ENCODE measurements around the gene SLC15A3. TPM values are rescaled to one million over a fixed set of nuclear protein-coding genes. Genes with fewer than 3 reads are reported as not detected.

The SLC15A3 gene
- total RNA-seq, 4 donors from 2014 or later: 24.1 to 61.0 (median 29.9) TPM

DNA sequence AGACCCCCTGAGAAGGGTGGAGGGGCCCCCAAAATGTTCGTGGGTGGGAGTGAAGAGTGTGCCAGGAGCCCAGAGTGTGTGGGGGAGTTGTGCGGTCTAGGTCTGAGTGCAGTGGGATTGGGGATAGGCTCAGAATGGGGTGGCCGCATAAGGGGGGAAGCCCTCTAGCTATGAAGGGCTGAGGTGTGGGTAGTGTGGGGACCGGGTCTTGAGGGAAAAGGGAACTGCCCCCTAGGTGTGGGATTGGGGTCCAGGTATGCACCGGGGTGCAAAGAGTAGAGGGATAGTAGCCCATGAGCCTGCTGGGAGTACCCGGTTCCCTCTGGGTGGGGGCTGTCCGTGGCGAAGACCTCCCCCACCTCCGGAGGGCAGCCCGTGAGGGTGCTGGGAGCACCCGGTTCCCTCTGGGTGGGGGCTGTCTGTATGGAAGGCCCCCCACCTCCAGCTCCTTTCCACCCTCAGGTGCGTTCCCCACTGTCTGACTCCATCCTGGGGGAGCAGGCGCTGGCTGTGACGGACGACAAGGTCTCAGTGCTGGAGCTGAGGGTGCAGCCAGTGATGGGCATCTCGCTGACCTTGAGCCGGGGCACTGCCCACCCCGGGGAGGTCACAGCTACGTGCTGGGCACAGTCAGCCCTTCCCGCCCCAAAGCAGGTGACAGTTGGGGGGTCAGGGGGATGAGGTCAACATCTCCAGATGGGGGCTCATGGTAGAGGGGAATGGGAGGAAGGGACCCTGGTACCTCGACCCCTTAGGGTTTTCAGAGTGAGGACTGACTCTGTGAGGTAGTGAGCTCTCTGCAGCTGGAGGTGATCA is 17.0 kb downstream of the SLC15A3 start:
- Histone ChIP-seq H3K4me3 (no peak overlapping the region), H3K36me3 (peaks cover 0 to 35% (median 27%) of the 10 kb centered on the region in 4 donors), H3K9me3 (no peaks in the 10 kb centered on the region), H3K27ac (replicated peaks in 1 of 4) (no peak overlapping the region), H3K4me1 (peaks cover 7 to 13% (median 10%) of the 10 kb centered on the region in 4 donors), H3K27me3 (peaks cover 0 to 2% (median 0%) of the 10 kb centered on the region in 4 donors)
- no peak for DNase-seq (ENCODE audit: extremely low spot score)
- TF ChIP-seq POLR2AphosphoS5 (IDR thresholded peaks at IDR 0.05) (no peak), POLR2A (IDR thresholded peaks at IDR 0.05; ENCODE audit: low read depth) (no peak), EP300 (IDR thresholded peaks at IDR 0.05) (no peak)
- TF ChIP-seq, protein P1, sequence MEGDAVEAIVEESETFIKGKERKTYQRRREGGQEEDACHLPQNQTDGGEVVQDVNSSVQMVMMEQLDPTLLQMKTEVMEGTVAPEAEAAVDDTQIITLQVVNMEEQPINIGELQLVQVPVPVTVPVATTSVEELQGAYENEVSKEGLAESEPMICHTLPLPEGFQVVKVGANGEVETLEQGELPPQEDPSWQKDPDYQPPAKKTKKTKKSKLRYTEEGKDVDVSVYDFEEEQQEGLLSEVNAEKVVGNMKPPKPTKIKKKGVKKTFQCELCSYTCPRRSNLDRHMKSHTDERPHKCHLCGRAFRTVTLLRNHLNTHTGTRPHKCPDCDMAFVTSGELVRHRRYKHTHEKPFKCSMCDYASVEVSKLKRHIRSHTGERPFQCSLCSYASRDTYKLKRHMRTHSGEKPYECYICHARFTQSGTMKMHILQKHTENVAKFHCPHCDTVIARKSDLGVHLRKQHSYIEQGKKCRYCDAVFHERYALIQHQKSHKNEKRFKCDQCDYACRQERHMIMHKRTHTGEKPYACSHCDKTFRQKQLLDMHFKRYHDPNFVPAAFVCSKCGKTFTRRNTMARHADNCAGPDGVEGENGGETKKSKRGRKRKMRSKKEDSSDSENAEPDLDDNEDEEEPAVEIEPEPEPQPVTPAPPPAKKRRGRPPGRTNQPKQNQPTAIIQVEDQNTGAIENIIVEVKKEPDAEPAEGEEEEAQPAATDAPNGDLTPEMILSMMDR (IDR thresholded peaks at IDR 0.05): no peak
- 90% methylated on average over 15 of the region's 21 CpGs for WGBS
- intact Hi-C loops (cut with DNase I): no loop called here

DNA sequence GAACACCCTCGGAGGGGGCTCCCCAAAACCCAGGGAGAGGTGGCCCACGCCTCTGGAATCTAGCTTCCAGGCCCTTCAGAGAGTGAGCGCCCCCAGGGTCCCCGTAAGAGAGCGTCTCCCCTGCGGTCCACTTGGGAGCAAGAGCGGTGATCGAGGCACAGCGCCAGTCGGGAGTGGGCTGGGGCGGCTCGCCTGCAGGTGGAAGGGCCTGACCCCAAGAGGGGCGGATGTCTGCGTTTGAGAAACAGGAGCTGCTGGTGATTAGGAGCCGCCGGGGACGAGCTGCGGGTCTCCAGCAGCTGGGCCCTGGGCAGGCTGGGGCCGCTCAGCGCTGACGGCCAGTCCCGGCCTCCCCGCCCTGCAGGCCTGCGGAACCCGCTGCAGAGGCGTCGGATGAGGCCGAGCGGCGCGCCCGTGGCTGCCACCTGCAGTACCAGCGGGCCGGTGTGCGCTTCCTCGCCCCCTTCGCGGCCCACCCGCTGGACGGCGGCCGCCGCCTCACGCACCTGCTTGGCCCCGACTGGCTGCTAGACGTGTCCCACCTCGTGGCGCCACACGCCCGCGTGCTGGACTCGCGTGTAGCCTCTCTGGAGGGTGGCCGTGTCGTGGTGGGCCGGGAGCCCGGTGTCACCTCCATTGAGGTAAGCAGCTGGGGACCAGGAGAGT is 17.7 kb downstream of the SLC15A3 start:
- H3K27me3 ChIP-seq: peaks cover 0 to 5% (median 0%) of the 10 kb centered on the region in 4 donors
- no peak for DNase-seq (ENCODE audit: extremely low spot score)
- H3K36me3 ChIP-seq: peaks cover 0 to 28% (median 22%) of the 10 kb centered on the region in 4 donors
- H3K9me3 ChIP-seq: no peaks in the 10 kb centered on the region
- WGBS: 85% methylated on average over 46 of the region's 57 CpGs
- TF ChIP-seq POLR2AphosphoS5 (IDR thresholded peaks at IDR 0.05): no peak
- no peak for TF ChIP-seq POLR2A (IDR thresholded peaks at IDR 0.05; ENCODE audit: low read depth)
- no peak for TF ChIP-seq EP300 (IDR thresholded peaks at IDR 0.05)
- TF ChIP-seq, protein P1 (IDR thresholded peaks at IDR 0.05): no peak
- no peak overlapping the region for H3K4me3 ChIP-seq
- peaks cover 7 to 13% (median 10%) of the 10 kb centered on the region in 4 donors for H3K4me1 ChIP-seq
- intact Hi-C loops (cut with DNase I): no loop called here
- H3K27ac ChIP-seq (replicated peaks in 1 of 4): no peak overlapping the region

DNA sequence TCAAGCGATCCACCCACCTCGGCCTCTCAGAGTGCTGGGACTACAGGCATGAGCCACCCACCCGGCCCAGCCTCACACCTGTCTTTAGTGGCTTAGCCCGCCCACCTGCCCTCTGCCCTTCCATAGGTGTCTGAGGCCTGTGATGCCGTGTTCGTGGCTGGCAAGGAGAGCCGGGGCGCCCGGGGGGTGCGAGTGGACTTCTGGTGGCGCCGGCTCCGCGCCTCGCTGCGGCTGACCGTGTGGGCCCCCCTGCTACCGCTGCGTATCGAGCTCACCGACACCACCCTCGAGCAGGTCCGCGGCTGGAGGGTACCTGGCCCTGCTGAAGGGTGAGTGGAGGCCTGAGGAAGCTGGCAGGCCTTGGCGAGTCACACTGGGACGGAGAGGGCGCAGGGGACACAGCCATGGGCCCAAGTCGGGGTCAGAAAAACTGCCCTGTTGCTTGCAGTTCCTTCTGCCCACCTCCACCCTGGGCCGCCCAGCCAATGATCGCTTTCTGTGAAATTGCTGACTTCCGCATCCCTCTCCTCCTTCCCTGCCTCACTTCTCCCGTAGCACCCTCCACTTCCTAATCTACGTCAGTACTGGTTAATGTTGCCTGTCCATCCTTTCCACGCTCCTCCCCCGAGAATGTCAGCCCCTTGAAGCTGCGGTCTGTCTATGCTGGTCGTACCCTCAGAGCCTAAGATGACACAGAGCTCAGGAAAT is 18.4 kb downstream of the SLC15A3 start:
- peaks cover 7 to 13% (median 10%) of the 10 kb centered on the region in 4 donors for H3K4me1 ChIP-seq
- no peak for TF ChIP-seq POLR2A (IDR thresholded peaks at IDR 0.05; ENCODE audit: low read depth)
- peak in 1 of 2 donors; percentile 2 for TF ChIP-seq POLR2AphosphoS5 (IDR thresholded peaks at IDR 0.05)
- no peaks in the 10 kb centered on the region for H3K9me3 ChIP-seq
- peaks cover 0 to 5% (median 0%) of the 10 kb centered on the region in 4 donors for H3K27me3 ChIP-seq
- no peak for DNase-seq (ENCODE audit: extremely low spot score)
- peaks cover 0 to 21% (median 19%) of the 10 kb centered on the region in 4 donors for H3K36me3 ChIP-seq
- 95% methylated on average over 29 of the region's 37 CpGs for WGBS
- H3K4me3 ChIP-seq: no peak overlapping the region
- intact Hi-C loops (cut with DNase I): no loop called here
- no peak overlapping the region for H3K27ac ChIP-seq (replicated peaks in 1 of 4)

DNA sequence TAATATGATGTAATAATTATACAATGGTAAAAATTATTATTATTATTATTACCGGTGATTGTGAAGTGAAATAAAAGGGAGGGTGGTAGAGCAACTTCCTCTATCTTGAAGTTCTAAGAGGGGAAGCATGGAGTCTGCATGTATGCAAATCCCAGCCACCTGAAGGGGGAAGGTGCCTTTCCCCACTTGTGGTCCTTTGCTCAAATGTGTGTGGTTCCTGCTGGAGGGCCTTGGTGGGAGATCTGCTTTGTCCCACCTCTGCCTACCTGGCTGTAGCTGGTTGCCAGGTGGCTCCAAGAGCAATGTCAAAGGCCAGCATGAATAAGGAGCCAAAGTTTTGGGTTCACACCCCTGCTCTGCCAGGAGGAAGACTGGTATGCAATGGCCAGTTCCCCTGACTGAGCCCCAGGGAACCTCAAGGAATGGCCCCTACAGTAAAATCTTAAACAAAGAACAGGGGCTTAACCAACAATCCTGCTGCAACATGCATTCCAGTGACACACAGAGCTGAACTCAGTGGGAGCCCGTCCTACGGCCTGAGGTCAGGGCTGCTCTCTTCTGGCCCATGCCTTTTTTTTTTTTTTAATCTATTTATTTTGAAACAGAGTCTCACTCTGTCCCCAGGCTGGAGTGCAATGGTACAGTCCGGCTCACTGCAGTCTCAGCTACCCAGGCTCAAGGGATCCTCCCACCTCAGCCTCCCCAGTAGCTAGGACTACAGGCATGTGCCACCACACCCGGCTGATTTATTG is 19.2 kb downstream of the SLC15A3 start:
- Histone ChIP-seq H3K4me3 (no peak overlapping the region), H3K4me1 (peaks cover 7 to 13% (median 10%) of the 10 kb centered on the region in 4 donors), H3K9me3 (no peaks in the 10 kb centered on the region), H3K36me3 (peaks cover 0 to 14% (median 12%) of the 10 kb centered on the region in 4 donors), H3K27me3 (peaks cover 0 to 5% (median 0%) of the 10 kb centered on the region in 4 donors), H3K27ac (replicated peaks in 1 of 4) (no peak overlapping the region)
- no peak for DNase-seq (ENCODE audit: extremely low spot score)
- WGBS: 81% methylated on average over 5 of the region's 5 CpGs
- no peak for TF ChIP-seq POLR2A (IDR thresholded peaks at IDR 0.05; ENCODE audit: low read depth)
- TF ChIP-seq EP300 (IDR thresholded peaks at IDR 0.05): no peak
- no peak for TF ChIP-seq POLR2AphosphoS5 (IDR thresholded peaks at IDR 0.05)
- TF ChIP-seq, protein P1 (IDR thresholded peaks at IDR 0.05): no peak
- intact Hi-C loops (cut with DNase I): no loop called here

Measured in esophagus muscularis mucosa (tissue), 4 donors.